Stimulated activated CD8-positive, alpha-beta memory T cell treated with anti-CD3 and anti-CD28 coated beads, Interleukin-2, amount 100 ng/mL, for 1 hour (primary cell): ENCODE measurements around the gene UNC13B.
"Not testable (repeated sequence)": the region's sequence is repeated elsewhere in the genome, so short reads cannot be mapped to it uniquely, and the experiment has no call there.

Experiments used
- DNase-seq, 2 donors: peaks; one replicate each; pipeline ENCODE4 v3.0.0-alpha.2; 2020; ENCODE audit warnings: low read depth in 2 of 2

UNC13B gene

GRCh38 chr9:35161713-35162604 is at the start of gene UNC13B:
Gene UNC13B (plus strand): TSS chr9:35162009. CDS start chr9:35162284, 275 bp downstream.
- DNase-seq: peak; percentile 25 to 59

DNA sequence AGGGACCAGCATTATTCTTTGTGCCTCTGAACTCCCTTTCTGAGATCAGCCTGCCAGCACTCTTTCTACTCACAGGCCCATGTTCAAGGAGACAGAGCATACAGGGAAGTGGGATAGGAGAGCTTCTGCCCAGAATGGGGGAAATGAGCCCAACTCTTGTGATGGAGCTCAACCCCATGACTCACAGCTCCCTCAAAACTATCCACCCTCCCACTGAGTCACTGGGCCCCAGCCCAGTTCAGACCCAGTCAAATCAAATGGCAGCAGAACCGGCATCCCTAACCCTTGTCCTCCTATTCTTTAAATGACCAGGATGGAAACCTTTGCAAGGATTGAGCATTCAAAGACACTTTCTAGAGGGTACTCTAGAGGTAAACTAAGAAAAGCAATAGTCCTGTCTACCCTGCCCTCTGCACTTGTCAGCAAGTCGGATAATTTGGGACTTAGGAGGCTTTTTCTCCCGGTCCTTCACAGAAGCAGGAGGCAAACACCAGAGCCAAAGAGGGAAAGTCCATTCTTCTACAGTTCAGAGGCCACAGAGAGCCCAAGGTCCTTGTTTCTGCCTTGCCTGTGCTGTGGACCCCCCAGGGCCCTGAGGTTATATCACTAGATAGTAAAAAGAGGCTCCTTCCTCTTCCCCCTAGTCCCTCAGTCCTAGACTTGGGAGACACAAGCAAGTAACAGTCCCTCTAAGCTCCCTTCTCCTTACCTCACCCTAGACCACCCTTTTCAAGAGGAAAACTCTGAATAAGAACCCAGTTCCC is 49.4 kb upstream of the UNC13B start:
- DNase-seq: no peak

DNA sequence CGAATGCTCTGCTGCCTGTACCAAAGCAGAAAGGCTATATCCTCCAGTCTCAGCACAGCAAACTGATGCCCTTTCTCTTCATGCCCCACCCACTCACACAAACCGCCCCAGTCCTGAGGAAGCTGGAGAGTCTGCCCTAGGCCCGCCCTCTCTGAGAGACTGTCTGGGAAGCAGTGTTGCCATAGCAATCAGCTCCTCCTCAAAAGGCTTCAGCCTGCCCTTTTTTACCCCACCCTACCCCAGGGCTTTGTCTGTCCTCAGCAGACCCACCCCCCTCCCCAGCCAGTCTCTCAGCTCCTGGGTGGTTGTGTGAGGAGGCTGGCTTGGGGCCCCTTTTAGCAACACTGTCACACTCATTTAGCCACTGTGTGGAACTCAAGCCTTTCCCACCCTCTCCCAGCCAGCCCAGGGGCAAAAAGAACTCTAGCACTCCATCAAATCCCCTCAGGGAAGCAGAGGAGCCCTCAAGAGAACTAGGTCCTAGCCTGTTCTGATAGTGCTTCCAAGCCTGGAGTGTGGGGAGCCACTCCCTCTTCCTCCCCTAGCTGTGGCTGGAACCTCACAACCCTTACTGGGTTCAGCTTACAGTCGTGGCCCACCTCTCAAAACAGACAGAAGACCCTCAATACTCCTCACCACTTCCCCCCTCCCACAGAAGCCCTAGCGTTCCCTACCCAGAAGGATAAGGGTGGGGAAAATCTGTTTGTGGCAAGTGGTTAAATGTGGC is 47.5 kb upstream of the UNC13B start:
- DNase-seq: no peak

DNA sequence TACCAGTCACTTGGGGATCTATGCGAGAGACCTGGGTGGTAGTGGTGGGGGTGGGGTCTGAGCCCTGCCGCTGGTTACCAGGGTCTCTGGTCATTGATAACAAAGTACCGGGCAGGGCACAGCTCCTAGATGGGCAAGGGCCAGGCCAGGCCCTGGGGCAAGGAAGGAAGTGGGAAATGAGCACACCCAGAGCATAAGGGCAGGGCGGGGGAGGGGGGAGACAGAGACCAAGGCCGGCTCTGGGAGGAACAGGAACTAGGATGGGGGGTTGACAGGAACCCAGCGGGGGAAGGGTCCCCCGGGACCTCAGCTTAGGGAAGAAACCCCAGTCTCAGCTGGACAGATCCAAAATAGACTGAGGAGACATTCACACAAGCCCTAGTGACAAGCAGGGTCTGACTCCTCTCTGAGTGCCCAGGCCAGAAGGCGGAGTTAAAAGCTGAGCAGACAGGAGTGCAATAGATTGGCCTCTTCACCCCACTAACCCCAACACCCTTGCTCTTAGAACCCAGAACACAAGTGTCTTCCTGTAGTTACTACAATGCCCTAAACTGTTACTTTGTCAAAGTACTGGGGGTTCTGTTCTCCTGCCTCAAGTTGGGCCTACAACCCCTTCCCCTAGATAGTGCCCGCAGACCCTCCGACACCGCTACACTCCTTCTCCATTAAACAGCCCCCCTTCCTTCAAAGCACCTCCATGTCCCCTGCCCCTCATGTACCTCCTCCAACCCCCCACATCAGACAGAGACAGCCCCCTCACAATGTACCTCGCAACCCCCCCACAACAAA is 46.8 kb upstream of the UNC13B start:
- no peak for DNase-seq

DNA sequence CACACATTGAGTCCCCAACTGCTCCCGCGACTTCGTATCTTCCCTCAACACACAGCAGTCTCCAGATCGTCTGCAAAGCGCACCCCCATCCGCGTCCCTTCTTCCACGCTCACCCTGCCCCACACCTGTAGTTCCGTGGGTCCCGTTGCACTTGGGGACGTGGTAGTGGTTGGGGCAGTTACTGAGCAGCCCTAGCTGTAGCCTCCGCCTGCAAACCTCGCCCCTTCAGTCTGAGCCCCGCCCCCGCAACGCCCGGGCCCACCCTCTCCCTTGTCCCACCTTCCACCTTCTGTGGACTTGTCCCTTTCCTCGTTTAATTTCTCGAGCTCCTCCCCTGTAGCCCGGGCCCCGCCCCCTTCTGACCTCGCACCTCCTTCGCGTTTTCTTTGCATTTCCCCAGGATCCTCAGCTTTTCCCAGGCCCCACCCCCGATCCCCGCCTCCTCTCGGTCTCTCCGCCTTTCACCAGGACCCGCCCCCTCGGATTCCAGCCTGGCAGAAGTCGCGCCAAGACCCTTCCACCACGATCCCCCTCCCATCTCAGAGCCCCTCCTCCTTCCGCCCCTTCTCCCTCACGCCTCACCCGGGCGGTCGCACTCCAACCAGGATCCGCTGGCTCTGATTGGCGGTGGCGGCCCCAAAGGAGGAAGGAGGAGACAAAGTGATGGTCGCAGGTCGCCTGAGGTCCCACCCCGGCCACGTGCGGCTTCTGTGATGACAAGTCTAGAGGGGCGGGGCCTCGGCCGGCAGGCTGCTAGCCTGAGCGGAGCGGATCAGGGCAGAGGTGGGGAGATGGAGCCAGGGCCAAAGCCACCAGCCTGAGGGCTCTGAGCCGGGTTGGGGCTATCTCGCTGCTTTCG is 45.9 kb upstream of the UNC13B start, which contains the start of gene ATOSB:
ATOSB (minus strand) TSS at position 183 of the 859 bp plus-strand sequence. CDS start 7,588 bp downstream, outside the sequence.
- DNase-seq: peak; percentile 85 to 87

DNA sequence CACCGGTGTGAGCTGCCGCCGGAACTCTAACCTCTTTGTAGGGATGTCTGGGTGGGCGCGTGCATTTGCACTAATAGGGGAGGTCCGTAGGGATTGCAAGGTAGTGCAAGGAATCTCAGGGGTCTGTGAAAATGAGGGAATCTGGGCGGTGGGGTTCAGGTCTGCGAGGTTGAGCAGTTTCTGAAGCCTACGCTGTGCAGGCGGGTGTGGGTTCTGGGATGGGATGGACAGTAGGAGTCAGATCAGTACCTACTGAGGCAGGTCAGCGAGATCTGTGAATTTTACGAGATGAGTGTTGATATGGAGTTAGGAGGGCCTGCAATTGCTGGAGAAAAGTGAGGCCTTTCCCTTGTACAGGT is 45.3 kb upstream of the UNC13B start:
- DNase-seq: no peak

GRCh38 chr9:35116898-35117551 is 44.8 kb upstream of the UNC13B start:
- peak; percentile 70 to 76 for DNase-seq

- DNase-seq: no peak
These were observed 26.9 kb upstream of the UNC13B start for GRCh38 chr9:35134920-35135319.

DNA sequence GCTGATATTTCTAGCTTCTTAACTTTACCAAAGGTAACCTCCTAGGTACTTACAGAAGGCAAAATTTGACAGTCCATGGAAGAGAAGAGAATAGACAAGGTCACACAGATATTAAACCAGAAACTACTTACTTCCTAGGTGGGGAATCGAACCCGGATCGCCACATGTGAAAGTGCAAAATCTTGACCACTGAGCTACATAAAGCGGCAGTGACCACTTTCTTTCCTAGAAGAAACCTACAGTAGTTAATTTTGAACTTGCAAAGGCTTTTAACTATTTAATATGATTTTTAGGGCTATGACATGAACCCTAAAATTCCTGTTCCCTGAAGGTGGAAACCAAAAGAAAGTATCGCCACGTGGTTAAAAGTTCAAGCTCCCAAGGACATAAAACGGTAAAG is 25.8 kb upstream of the UNC13B start:
- no peak for DNase-seq

DNA sequence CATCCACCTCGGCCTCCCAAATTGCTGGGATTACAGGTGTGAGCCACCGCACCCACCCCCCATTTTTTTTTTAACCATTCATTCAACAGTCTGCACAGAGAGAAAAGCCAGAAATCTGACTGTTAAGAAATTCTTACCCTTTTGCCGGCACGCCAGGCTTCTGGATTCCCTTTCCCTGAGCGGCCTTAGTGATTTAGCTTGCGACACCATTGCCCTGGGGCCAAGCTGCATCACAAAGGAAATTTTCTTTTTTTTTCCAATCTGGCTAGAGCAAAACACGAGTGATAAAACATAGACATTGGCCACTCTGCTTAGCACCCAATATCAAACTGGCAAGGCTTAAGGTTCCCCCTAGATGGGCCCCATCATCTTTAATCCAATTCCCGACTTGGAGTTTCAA is 24.9 kb upstream of the UNC13B start:
- DNase-seq: no peak

GRCh38 chr9:35140093-35140492 is 21.7 kb upstream of the UNC13B start:
- DNase-seq: no peak

DNA sequence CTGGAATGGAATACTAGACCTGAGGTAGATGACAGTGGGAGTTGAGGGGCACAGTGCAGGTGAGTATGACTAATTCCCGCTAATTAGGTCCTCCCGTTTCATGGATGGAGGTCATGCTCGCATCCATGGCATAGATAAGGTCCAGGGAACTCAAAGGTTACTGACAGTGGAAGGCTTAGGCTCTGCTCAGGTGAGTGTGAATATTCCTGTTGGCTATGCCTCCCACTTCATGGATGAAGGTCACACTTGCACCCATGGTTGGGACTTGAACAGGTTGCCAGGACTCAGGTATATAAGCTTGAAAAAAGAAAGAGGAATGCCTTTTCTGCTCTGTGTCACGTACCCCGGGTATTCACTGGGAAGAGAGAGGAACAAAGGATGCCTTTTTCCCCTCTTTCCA is 19.8 kb upstream of the UNC13B start:
- no peak for DNase-seq

GRCh38 chr9:35147941-35148563 is 13.8 kb upstream of the UNC13B start:
- DNase-seq: not testable (repeated sequence)

GRCh38 chr9:35152926-35153325 is 8.9 kb upstream of the UNC13B start:
- no peak for DNase-seq

- no peak for DNase-seq
These were observed 5.0 kb upstream of the UNC13B start for GRCh38 chr9:35156781-35157180.

GRCh38 chr9:35157836-35158235 is 4.0 kb upstream of the UNC13B start:
- not testable (repeated sequence) for DNase-seq

DNA sequence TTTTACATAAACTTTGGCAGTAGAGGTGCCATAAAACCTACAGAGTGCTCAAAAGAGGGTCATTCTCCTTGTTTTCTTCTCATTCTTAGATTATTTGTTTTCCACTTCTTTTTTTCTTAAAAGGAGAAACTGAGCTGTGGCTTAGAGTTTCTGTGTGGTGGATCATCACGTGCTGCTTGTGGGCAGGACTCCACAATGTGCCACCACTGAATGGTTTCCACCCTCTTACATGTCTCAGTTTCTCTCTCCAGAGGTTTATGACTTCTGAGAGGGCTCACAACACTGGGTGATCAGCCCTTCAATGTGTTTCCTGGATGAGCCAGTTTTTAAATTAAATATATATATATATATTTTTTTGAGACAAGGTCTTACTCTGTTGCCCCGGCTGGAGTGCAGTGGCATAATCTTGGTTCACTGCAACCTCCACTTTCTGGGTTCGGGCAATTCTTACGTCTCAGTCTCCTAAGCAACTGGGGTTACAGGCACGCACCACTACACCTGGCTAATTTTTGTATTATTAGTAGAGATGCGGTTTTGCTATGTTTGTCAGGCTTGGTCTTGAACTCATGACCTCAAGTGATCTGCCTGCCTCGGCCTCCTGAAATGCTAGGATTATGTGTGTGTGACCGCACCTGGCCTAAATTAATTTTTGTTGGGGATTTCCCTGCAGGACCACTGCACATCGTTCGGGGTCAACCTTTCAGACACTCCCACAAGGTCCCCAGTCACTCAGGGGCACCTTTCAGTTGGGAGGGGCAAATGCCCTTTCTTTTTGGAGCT is 3.1 kb upstream of the UNC13B start:
- no peak for DNase-seq

DNA sequence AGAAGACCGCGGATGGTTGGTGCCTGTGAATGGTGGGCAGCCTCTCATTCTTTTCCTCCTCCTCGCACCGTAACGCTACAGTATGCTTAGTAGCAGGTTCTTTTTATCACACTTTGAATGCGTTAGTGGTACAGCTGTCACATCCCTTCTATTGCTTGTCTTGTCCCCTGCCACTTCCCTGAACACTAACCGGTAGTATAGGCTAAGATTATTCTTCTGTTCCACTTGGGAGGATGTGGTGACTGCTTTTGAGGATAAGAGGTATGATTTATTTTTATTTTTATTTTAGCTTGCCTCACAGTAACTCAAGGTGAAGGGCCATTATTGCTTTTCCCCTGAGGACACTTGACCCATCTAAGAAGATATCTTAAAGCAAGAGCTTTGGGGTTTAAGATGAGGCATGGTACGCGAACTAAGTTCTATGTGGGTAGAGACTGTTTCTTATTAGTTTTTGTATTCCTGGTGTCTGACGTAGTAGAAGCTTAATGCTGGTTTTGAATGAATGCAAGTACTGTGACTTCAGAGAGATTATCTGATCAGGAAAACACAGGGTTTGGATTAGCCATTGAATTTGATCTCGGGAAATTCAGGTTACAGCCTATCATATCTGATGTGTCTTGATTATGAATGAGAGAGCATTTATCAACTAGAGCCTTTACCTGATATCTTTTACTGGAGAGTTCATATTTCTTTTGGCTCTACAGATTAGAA is 951 bp downstream of the UNC13B start:
- no peak for DNase-seq
